ENCODE data around the gene TIGD4.

DNA sequence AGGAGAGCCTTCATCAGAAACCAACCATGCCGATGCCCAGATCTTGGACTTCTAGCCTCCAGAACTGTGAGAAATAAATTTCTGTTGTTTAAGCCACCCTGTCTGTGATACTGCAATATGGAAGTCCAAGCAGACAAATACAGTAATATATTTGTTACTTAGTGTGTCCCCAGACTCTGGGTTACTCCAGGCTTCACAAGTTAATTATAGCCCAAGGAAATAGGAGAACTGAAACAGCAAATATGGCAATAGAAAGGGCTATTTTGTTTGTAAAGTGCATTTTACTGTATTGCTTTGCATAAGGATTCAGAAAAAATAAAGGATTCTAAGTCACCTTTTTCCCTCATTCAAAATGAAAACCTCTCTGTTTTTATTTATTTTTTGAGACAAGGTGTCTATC is 15.7 kb downstream of the TIGD4 start:
- no peak for TF ChIP-seq CTCF (IDR thresholded peaks at IDR 0.05; ENCODE audit: low read depth, low read length)
- no peak for TF ChIP-seq MAX (IDR thresholded peaks at IDR 0.05; ENCODE audit: low read depth, low read length)
- no peak for TF ChIP-seq MYC (IDR thresholded peaks at IDR 0.05; ENCODE audit: low read depth, low read length)

All from NB4 (cell line).